H1 (cell line): ENCODE data around the gene BEST2. TPM values are rescaled to one million over a fixed set of nuclear protein-coding genes. Genes with fewer than 3 reads are reported as not detected.

ENCODE experiments used
- CTCF ChIA-PET: fragments of 300-600 bp; sonication (Branson Sonifier 250); formaldehyde crosslinking; loops from one replicate; lab custom pipeline; 2021; ENCODE audit not compliant: partially characterized antibody; lab: Charles Lee
- POLR2A ChIA-PET: fragments of 300-600 bp; sonication (Branson Sonifier 250); formaldehyde crosslinking; loops from one replicate; lab custom pipeline; 2021; ENCODE audit warnings: inconsistent platforms; ENCODE audit not compliant: partially characterized antibody; lab: Charles Lee
- DNase-seq, 2 experiments: peaks; one replicate each; pipeline versions ENCODE4 v3.0.0 to v3.0.0-alpha.2; 2010 to 2022; ENCODE audit warnings: low spot score in 2 of 2, low read depth in 1 of 2, mixed read lengths in 1 of 2
- FAIRE-seq: peaks from 2 replicates; lab custom pipeline; 2011; peaks lifted over from hg19 to GRCh38; lab: Jason Lieb, UNC
- H2AFZ ChIP-seq: 2 replicates; pipeline ENCODE4 v1.8.1; 2012; ENCODE audit warnings: low read length, inconsistent platforms
- H2AK5ac ChIP-seq: 2 replicates; pipeline ENCODE4 v1.6.1; 2013; ENCODE audit warnings: low read depth, low read length
- H2BK120ac ChIP-seq: replicated peaks from 2 replicates; pipeline ENCODE3; 2013; ENCODE audit warnings: low read depth, low read length, inconsistent platforms
- H2BK12ac ChIP-seq: 2 replicates; pipeline ENCODE4 v1.6.1; 2013; ENCODE audit warnings: low read depth, low read length
- H2BK15ac ChIP-seq: 2 replicates; pipeline ENCODE4 v1.6.1; 2013; ENCODE audit warnings: low read length
- H2BK20ac ChIP-seq: 2 replicates; pipeline ENCODE4 v1.6.1; 2013; ENCODE audit warnings: low read length
- H2BK5ac ChIP-seq: 2 replicates; pipeline ENCODE4 v1.6.1; 2013; ENCODE audit warnings: low read depth, low read length
- H3K14ac ChIP-seq: 2 replicates; pipeline ENCODE4 v1.6.1; 2013; ENCODE audit warnings: inconsistent platforms; ENCODE audit not compliant: insufficient read length
- H3K18ac ChIP-seq: 2 replicates; pipeline ENCODE4 v1.6.1; 2013; ENCODE audit warnings: low read length; ENCODE audit errors: extremely low read depth
- H3K23ac ChIP-seq: 2 replicates; pipeline ENCODE4 v1.6.1; 2013; ENCODE audit warnings: inconsistent platforms; ENCODE audit not compliant: insufficient read length
- H3K23me2 ChIP-seq: 2 replicates; pipeline ENCODE4 v1.6.1; 2013; ENCODE audit warnings: low read depth, low read length
- H3K27ac ChIP-seq: 2 replicates; pipeline ENCODE4 v1.6.1; 2011; ENCODE audit warnings: low read depth, low read length, inconsistent platforms
- H3K27me3 ChIP-seq, 4 experiments: replicated peaks in 1 of 4; 1 replicate in 1 of 4; 2 replicates in 3 of 4; pipeline versions ENCODE4 v1.6.1 to v1.8.1; 2011 to 2013; ENCODE audit warnings: low read length in 3 of 4, mild to moderate bottlenecking in 3 of 4, inconsistent platforms in 2 of 4, mixed read lengths in 2 of 4, moderate library complexity in 1 of 4; ENCODE audit not compliant: control insufficient read depth in 3 of 4, insufficient read depth in 3 of 4; ENCODE audit errors: extremely low read depth in 1 of 4
- H3K36me3 ChIP-seq, 4 experiments: 2 replicates each; pipeline versions ENCODE4 v1.6.1 to v1.8.1; 2011 to 2013; ENCODE audit warnings: mild to moderate bottlenecking in 4 of 4, low read length in 3 of 4, moderate library complexity in 2 of 4, control low read depth in 1 of 4, inconsistent platforms in 1 of 4; ENCODE audit not compliant: insufficient read depth in 4 of 4, control insufficient read depth in 2 of 4
- H3K4ac ChIP-seq: replicated peaks from 2 replicates; pipeline ENCODE3; 2013; ENCODE audit warnings: low read length, low read depth, mixed read lengths, inconsistent platforms; ENCODE audit not compliant: insufficient read length
- H3K4me1 ChIP-seq, 4 experiments: replicated peaks in 1 of 4; 1 replicate in 1 of 4; 2 replicates in 3 of 4; pipeline versions ENCODE4 v1.6.1 to v1.8.1; 2011 to 2013; ENCODE audit warnings: low read length in 3 of 4, inconsistent platforms in 2 of 4, mixed read lengths in 1 of 4; ENCODE audit not compliant: insufficient read depth in 4 of 4, control insufficient read depth in 3 of 4
- H3K4me2 ChIP-seq, 2 experiments: 2 replicates each; pipeline versions ENCODE4 v1.6.1 to v1.8.1; 2011 to 2013; ENCODE audit warnings: low read depth in 2 of 2, low read length in 2 of 2, control low read depth in 1 of 2, inconsistent platforms in 1 of 2, mild to moderate bottlenecking in 1 of 2; ENCODE audit not compliant: insufficient read depth in 1 of 2
- H3K4me3 ChIP-seq, 4 experiments: fragments of 200-600, 300-600 bp in 1 of 4; sonication (generic), shearing (Covaris generic), sonication (Bioruptor Twin) in 1 of 4; 2 replicates each; pipeline versions ENCODE4 v1.5.1 to v1.8.1; 2011 to 2016; ENCODE audit warnings: low read length in 4 of 4, low read depth in 3 of 4, control low read depth in 2 of 4, inconsistent platforms in 2 of 4, mild to moderate bottlenecking in 2 of 4, mixed read lengths in 1 of 4, moderate library complexity in 1 of 4; ENCODE audit not compliant: insufficient read depth in 2 of 4; ENCODE audit errors: extremely low read depth in 1 of 4
- H3K56ac ChIP-seq: replicated peaks from 2 replicates; pipeline ENCODE3; 2013; ENCODE audit warnings: low read depth, mild to moderate bottlenecking, mixed read lengths, low read length, inconsistent platforms; ENCODE audit not compliant: insufficient read length
- H3K79me1 ChIP-seq: 2 replicates; pipeline ENCODE4 v1.6.1; 2013; ENCODE audit warnings: low read depth, low read length, control low read depth
- H3K79me2 ChIP-seq, 2 experiments: 2 replicates each; pipeline versions ENCODE4 v1.6.1 to v1.8.1; 2012 to 2013; ENCODE audit warnings: low read length in 2 of 2, mild to moderate bottlenecking in 2 of 2, inconsistent platforms in 1 of 2; ENCODE audit not compliant: insufficient read depth in 2 of 2, control insufficient read depth in 1 of 2
- H3K9ac ChIP-seq, 4 experiments: replicated peaks in 1 of 4; 1 replicate in 1 of 4; 2 replicates in 3 of 4; pipeline versions ENCODE4 v1.6.1 to v1.8.1; 2011 to 2013; ENCODE audit warnings: low read depth in 3 of 4, low read length in 3 of 4, control low read depth in 2 of 4, mild to moderate bottlenecking in 2 of 4, moderate library complexity in 2 of 4, inconsistent platforms in 1 of 4; ENCODE audit errors: extremely low read depth in 1 of 4
- H3K9me3 ChIP-seq, 2 experiments: 2 replicates each; pipeline versions ENCODE4 v1.6.1 to v1.8.1; 2012 to 2013; ENCODE audit warnings: mild to moderate bottlenecking in 2 of 2, moderate library complexity in 2 of 2, control low read depth in 1 of 2, inconsistent platforms in 1 of 2, low read depth in 1 of 2, low read length in 1 of 2, mixed read lengths in 1 of 2; ENCODE audit not compliant: insufficient read depth in 2 of 2
- H4K20me1 ChIP-seq, 2 experiments: replicated peaks in 1 of 2; 2 replicates each; pipeline versions ENCODE3 to v1.8.1; 2011 to 2013; ENCODE audit warnings: inconsistent platforms in 2 of 2, low read length in 2 of 2, mild to moderate bottlenecking in 1 of 2; ENCODE audit not compliant: insufficient read depth in 2 of 2, control insufficient read depth in 1 of 2
- H4K5ac ChIP-seq: 2 replicates; pipeline ENCODE4 v1.6.1; 2013; ENCODE audit warnings: low read length, low read depth, mixed read lengths, inconsistent platforms; ENCODE audit not compliant: insufficient read length
- H4K8ac ChIP-seq: 2 replicates; pipeline ENCODE4 v1.8.0; 2013; ENCODE audit warnings: mild to moderate bottlenecking, moderate library complexity, low read length, inconsistent platforms; ENCODE audit not compliant: insufficient read depth; ENCODE audit errors: extremely low read depth
- H4K91ac ChIP-seq: replicated peaks from 2 replicates; pipeline ENCODE3; 2013; ENCODE audit warnings: low read length, mixed read lengths, inconsistent platforms; ENCODE audit not compliant: insufficient read length
- CHD2 ChIP-seq: IDR thresholded peaks from 2 replicates; pipeline ENCODE4 v1.6.1; 2012; ENCODE audit warnings: low read length, improper control_type of control experiment
- HDAC2 ChIP-seq, 2 experiments: fragments of 300-600 bp in 1 of 2; sonication (generic) in 1 of 2; IDR thresholded peaks; 2 replicates each; pipeline ENCODE4 v1.6.1; 2011 to 2012; ENCODE audit warnings: low read depth in 2 of 2, low read length in 2 of 2, mild to moderate bottlenecking in 2 of 2, moderate library complexity in 2 of 2, borderline replicate concordance in 1 of 2, inconsistent platforms in 1 of 2
- HDAC6 ChIP-seq: IDR thresholded peaks from one replicate; pipeline ENCODE4 v1.7.1; 2012; ENCODE audit warnings: low read depth, mild to moderate bottlenecking, inconsistent platforms, low read length, moderate library complexity
- RAD21 ChIP-seq, 2 experiments: IDR thresholded peaks in 1 of 2; conservative IDR thresholded peaks in 1 of 2; 2 replicates each; pipeline ENCODE4 v1.6.1; 2011; ENCODE audit warnings: low read depth in 2 of 2, low read length in 2 of 2, improper control_type of control experiment in 1 of 2, inconsistent platforms in 1 of 2, mild to moderate bottlenecking in 1 of 2, moderate library complexity in 1 of 2
- SIX5 ChIP-seq: IDR thresholded peaks from 2 replicates; pipeline ENCODE4 v1.6.1; 2011; ENCODE audit warnings: mild to moderate bottlenecking, low read depth, low read length
- WGBS, 2 experiments: shearing (Covaris generic) in 1 of 2; methylation state at CpG; one replicate each; pipeline versions ENCODE4 v1.1.6 to v1.1.7; 2013 to 2015; ENCODE audit warnings: low lambda C conversion rate in 2 of 2, mixed read lengths in 2 of 2, inconsistent platforms in 1 of 2, low coverage in 1 of 2, missing lambda C conversion rate in 1 of 2; ENCODE audit not compliant: insufficient replicate concordance in 2 of 2, insufficient coverage in 1 of 2, insufficient read length in 1 of 2; ENCODE audit errors: extremely low coverage in 1 of 2, missing lambda C conversion rate in 1 of 2; 5-methylcytosine and 5-hydroxymethylcytosine counted together
- polyA plus RNA-seq, 7 experiments: library from polyadenylated mRNA; depleted of rRNA in 3 of 7; stranded (reverse) in 5 of 7; unstranded in 2 of 7; fragments of >200 nt in 5 of 7; fragments of 200-250 nt in 2 of 7; gene quantifications; 1 replicate in 5 of 7; 2 replicates in 1 of 7; 4 replicates in 1 of 7; pipeline versions ENCODE4 v1.2.1 to v1.2.3, GENCODE V29; 2011 to 2013; ENCODE audit warnings: missing spikeins in 2 of 7, mixed read lengths in 2 of 7
- total RNA-seq: library from RNA; stranded (reverse); fragmentation: NEBNext Ultra II Directional; extraction: Animal tissue kit (Norgen Biotek cat#: 25700); gene quantifications from 2 replicates; pipeline ENCODE4 v1.2.1, GENCODE V29; 2021
- TF ChIP-seq, protein P1 (sequence below): IDR thresholded peaks from 2 replicates; pipeline ENCODE4 v1.6.1; 2012; ENCODE audit warnings: inconsistent platforms
- TF ChIP-seq, protein P2 (sequence below): IDR thresholded peaks from 2 replicates; pipeline ENCODE4 v1.6.1; 2012; ENCODE audit warnings: inconsistent platforms

The BEST2 gene
- total and polyA plus RNA-seq, 2 of the 8 experiments (the other 6 are each of a cell fraction or from before 2014, with no cell fraction given), result 4.6 to 7.3 TPM

DNA sequence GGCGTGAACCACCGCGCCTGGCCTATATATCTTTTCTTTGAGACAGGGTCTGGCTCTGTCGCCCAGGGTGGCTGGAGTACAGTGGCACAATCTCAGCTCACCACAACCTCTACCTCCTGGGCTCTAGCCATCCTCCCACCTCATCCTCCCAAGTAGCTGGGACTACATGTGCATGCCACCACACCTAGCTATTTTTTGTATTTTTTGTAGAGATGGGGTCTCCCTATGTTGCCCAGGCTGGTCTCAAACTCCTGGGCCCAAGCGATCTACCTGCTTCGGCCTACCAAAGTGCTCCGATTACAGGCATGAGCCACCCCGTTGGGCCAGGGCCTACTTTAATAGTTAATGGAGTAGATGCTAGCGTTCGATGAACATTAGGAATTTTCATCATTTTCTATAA is 31.3 kb upstream of the BEST2 start:
- H3K23ac ChIP-seq, result no peak overlapping the region
- H2BK20ac ChIP-seq, result no peak overlapping the region
- ChIA-PET CTCF (interaction anchor here (1.0 to 1.9 kb wide), 6 partner anchors 12 to 78 kb away, joined by 3 to 6 read pairs (median 5); no protein-coding TSS in a partner anchor), POLR2A (interaction anchor here (0.6 to 12.9 kb wide), 11 partner anchors 11 to 165 kb away, joined by 4 to 258 read pairs (median 35); partner anchors contain the start of genes BEST2, FBXW9, GET3 and JUNB)
- H3K79me2 ChIP-seq, result peaks cover 27 to 68% of the 10 kb centered on the region in 2 experiments
- H3K56ac ChIP-seq, result no peak overlapping the region
- peak overlapping the region in 1 of 4 experiments; percentile 75; a peak in 2 of 7 replicates for H3K9ac ChIP-seq
- no peak overlapping the region for H2BK5ac ChIP-seq
- DNase-seq, result no peak
- no peak overlapping the region for H2BK120ac ChIP-seq
- no peak overlapping the region for H3K27ac ChIP-seq
- H4K5ac ChIP-seq, result no peak overlapping the region
- H3K4me2 ChIP-seq, result peak overlapping the region; percentile 92 to 98
- no peak overlapping the region for H4K91ac ChIP-seq
- peaks cover 0 to 6% (median 2%) of the 10 kb centered on the region in 4 experiments; a peak in 4 of 7 replicates for H3K4me1 ChIP-seq
- H3K79me1 ChIP-seq, result peaks cover 12% of the 10 kb centered on the region; the same call in 1 of the 2 replicates
- peaks cover 10% of the 10 kb centered on the region for H3K23me2 ChIP-seq
- no peak overlapping the region for H2AFZ ChIP-seq
- no peak for TF ChIP-seq CHD2
- TF ChIP-seq HDAC2 (IDR thresholded peaks at IDR 0.05; ENCODE audit: borderline replicate concordance in 1 of 2, low read depth in 2 of 2, low read length in 2 of 2), result no peak
- TF ChIP-seq HDAC6, result no peak
- no peak for TF ChIP-seq SIX5
- TF ChIP-seq, protein P1, sequence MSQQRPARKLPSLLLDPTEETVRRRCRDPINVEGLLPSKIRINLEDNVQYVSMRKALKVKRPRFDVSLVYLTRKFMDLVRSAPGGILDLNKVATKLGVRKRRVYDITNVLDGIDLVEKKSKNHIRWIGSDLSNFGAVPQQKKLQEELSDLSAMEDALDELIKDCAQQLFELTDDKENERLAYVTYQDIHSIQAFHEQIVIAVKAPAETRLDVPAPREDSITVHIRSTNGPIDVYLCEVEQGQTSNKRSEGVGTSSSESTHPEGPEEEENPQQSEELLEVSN, result no peak
- TF ChIP-seq RAD21 (IDR thresholded peaks at IDR 0.05 in 1 of 2, conservative IDR thresholded peaks at IDR 0.05 in 1 of 2; ENCODE audit: low read depth in 2 of 2, low read length in 2 of 2), result no peak
- TF ChIP-seq, protein P2, sequence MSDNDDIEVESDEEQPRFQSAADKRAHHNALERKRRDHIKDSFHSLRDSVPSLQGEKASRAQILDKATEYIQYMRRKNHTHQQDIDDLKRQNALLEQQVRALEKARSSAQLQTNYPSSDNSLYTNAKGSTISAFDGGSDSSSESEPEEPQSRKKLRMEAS, result no peak
- no peaks in the 10 kb centered on the region for H3K9me3 ChIP-seq
- peaks cover 12 to 13% of the 10 kb centered on the region in 2 experiments for H4K20me1 ChIP-seq
- H3K14ac ChIP-seq, result no peak overlapping the region
- no peaks in the 10 kb centered on the region for H3K27me3 ChIP-seq
- 93% methylated on average over 10 of the region's 10 CpGs; no CpG with 5 or more reads in 1 of the 2 experiments for WGBS, 2 experiments
- H2BK12ac ChIP-seq, result no peak overlapping the region
- FAIRE-seq, result no peak
- no peak overlapping the region for H3K4ac ChIP-seq
- peak overlapping the region; percentile 80 to 93 (median 82); a peak in 6 of 8 replicates for H3K4me3 ChIP-seq
- no peak overlapping the region for H4K8ac ChIP-seq
- H2AK5ac ChIP-seq, result no peak overlapping the region
- H3K18ac ChIP-seq, result no peak overlapping the region
- H2BK15ac ChIP-seq, result no peak overlapping the region
- peaks cover 12 to 24% (median 14%) of the 10 kb centered on the region in 4 experiments for H3K36me3 ChIP-seq
